ELR (cell line): ENCODE measurements around the gene ACBD6.

Experiments
- DNase-seq: peaks from one replicate; pipeline ENCODE4 v3.0.0-alpha.2; 2015; ENCODE audit warnings: low read depth

Gene ACBD6

DNA sequence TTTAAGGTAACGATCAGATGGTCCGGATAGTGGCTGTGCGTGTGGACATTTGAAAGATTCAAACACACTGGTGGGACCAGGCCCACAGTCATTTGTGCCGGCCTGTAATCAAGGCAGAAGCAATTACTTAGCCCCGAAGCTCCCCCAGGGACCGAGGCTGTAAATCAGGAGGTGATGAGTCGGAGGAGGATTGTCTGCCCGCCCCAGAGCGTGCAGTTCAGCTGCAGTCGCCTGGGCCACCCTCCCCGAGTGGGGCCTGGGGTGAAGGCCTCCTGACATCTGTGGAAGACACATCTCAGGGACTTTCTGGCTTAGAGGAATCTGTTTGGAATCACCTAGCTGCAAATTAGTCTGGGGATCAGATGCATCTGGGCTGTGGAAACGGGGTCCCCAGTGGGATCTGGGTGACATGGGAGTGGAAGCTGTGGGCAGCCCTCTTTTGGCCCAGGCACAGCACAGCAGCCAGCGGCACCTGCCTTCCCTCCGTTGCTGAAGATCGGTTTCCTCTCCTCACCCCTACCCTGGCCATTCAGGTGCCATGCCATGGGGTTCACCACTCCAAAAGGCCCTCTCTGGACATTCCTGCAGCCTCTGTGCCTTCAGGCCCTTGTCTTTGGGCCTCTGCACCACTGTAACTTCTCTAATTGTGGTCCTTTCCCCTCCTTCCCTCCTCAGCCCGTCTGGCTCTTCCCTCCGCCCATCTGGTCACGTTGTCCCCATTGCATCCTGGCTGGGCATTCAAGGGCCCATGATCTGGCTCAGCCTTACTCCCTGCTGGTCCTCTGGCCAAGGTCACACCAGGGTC lies 246.6 kb downstream of the ACBD6 start:
- DNase-seq, result no peak

DNA sequence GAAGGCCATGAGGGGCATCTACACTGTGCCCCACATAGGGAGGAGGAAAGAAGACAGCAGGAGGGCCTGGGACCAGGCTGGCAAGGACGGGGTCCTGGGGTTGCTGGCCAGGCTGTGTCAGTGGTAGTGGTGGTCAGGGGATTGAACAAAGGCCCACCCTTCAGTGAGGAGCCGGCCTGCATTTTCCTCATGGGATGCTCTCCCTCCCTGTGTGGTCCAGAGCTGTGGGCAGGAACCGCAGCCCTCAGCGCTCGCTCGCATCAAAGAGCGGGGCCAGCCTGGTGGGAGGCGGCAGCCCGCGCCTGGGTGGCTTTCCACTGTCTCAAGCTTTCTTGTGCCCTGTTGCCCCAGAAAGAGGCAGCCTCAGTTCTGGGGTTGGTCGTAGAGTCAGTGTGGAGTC lies 247.5 kb downstream of the ACBD6 start:
- no peak for DNase-seq

DNA sequence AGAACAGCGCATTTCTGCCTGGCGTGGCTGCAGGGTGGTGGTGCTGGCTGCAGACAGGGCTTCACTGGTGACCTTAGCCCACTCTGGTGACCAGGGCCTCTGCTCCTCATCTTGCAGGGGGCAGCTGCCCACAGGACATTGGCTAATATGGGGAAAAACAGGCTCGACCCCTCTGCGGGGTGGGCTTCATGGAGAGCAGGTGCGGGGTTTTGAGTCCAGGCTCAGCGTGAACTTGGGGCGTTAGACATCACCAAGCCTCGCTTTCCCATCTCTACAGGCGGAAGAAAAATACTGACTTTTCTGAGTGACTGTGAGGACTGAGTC lies 247.9 kb downstream of the ACBD6 start:
- DNase-seq, result no peak

DNA sequence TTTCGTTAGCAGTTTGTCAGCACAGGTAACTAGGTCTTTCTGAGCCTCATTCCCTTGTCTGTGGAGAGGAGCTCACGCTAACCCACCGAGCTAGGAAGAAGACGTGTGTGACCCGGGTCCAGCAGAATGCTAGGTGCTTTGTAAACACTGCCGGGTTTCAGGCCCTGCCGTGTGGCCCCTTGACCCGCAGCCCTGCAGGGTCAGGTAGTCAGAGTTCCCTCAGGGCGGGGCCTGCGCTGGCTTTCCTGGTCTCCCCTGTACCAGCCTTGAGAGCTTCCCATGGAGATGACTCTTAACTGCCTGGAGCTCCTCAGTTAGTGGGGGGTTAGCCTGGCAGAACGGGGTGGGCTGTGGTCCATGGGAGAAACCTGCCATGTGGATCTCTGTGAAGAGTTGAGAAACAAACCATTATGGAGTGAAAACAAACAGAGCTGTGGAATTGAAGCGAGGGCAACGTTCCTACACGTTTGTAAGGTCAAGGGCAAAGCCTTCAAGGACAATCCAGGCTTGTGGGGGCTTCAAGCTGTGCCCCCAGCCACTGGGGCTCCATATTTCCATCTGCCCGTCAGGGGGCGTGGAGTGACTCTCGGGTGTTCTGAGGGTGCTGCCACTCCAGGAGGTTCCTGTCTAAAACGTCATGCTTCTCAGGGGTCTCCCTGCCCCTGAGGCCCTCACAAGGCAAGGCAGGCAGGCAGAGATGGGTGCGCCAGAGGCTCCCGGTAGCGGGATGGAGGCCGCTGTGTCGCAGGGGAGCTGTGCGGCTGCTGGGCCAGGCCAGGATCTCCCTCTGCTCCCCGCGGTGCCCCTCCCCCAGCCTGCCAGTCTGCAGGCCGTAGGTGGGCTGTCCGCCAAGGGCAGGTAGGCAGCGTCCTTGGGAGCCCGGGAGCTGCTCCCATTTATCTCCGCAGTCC lies 248.5 kb downstream of the ACBD6 start:
- no peak for DNase-seq

DNA sequence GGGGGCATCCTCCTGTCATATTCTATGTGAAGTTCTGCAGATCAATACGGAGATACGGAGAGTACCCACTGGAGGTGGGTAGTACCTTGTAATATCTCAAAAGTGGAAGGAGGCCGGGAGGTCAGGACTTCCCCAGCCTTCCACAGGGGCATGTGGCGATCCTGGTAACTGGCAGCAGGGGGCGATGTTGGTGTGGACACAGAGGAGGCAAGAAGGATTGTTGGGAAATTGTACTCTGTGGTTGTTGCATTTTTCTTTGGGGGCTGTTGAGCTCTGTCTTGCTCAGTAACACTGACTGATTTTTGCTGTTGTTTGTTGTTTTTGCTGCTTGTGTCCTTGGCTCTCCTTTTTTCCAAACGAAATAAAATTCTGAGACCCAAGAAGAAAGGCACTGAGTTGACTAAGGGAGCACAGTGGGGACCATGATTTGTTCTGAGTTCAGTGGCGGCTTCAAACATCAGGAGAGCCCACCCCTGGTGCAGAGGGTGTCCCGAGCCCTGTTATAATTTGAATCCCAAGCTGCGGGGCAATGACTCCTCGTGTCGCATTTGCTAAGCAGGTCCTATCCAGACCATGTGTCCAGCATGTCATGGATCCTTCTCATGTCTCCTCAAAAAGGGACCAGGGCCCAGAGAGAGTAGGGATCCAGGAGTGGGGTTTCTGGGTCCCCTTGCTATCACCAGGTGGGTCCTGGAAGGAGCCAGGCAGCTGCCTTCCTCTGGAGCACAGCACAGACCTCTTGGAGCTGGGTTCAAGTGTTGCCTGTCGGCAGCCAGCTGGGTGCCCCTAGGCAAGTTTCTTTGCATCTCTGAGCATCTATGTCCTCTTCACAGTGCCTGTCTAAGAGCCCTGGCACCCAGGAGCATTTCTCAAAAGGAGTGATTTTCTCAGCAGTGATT lies 249.5 kb downstream of the ACBD6 start:
- DNase-seq, result peak; percentile 79

DNA sequence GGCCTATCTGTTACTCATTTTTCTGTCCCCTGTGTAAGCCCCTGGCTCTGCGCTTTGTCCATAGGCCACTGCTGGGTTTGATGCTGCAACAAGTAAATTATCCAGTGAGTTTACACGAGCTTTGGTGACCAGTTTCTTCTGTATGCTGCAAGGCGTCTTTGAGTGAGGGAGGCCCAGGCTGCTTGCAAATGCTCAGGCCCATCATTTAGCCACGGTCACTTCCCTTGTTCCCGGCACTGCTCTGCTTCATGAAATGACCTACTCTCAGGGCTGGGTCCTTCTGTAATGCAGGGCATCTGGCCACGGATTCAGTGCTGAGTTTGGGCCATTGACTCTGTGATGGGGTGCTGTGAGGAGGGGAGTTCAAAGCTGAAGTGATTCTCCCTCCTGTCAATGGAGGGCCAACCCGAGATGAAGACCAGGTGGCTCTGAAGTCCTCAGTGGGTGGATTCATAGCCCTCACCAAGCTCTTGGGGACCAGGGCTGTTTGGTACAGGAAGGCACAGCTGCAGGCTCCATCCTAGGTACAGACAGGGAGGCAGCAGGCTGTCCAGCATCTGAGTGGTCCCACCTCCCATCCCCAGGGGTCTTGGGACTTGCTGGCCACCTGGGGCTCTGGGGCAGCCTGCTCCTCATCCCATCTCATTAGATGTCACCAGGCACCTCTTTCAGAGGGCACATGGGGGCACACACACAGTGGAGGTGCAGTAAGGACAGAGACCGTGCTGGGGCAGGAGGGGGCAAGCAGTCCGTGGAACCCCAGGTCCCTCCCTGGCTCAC lies 250.7 kb downstream of the ACBD6 start:
- DNase-seq, result no peak

DNA sequence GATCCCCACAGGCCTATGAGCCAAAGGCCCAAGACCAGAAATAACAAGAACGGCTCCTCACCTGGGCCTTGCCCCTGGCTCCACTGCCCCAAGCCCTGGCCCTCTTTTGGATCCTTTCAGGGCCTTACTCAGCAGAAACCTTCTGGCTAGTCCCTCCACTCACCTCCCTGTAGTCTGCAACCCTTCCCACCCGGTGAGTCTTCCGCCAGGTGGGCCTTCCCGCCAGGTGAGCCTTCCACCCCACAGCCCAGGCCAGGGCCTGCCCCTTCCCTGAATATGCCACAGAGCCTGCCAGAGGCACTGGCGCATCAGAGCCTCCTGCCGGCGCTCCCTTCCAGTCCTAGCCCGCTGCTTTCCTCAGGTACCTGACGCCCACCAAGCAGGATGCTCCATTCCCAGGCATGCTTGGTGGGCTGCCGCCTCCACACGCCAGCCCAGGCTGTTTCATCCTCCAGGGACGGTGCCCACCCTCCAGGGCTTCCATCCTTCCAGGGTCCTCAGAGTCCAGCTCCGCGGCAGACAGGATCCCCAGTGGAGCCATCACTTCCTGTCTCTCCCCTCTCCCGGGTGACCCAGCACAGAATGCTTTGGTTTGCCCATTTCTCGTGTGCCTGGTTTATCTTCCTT lies 251.4 kb downstream of the ACBD6 start:
- DNase-seq, result no peak

DNA sequence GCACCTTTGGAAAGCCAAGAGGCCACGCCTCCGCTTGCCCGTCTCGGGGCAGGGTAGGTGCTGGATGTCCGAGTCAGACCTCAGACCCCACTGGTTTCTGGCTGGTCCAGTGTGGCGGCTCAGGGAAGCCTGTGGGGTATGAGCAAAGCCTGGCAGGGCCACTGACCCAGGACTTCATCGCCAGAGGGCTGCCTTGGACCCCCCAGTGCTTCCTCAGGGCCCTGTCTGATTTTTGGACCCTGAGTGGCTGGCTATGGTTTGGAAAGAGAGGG lies 251.9 kb downstream of the ACBD6 start:
- no peak for DNase-seq

DNA sequence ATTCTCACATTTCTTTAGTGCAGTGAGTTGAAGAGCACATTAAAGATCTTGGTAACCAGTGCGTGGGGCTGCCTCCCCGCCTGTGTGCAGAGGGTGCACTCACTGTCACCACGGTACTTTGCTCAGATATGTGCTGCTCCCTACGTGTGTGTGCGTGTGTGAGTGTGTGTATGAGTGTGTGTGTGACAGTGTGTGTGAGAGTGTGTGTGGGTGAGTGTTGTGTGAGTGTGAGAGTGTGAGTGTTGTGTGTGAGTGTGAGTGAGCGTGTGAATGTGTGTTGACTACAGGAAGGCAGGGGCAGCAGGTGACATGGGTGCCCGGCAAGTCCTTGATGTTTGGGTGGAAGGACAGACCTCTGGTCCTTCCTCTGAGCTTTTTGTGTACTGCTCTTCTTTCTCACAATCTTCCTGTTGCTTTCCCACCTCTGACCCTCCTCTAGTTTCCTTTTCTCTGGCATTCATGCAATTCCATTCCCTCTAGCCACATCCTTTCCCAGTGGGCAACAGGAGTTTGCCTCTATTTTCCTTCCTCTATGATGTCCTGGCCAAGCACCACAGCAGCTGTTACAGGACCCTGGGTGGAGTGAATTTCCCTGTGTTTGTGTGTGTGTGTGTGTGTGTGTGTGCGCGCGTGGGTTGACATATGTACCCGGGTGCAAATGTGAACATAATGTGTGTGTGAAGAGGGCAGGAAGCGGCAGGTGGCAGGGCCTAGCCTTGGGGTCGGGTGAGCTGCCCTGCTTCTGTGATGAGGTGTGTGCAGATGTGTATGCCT lies 252.5 kb downstream of the ACBD6 start:
- DNase-seq, result peak; percentile 45

DNA sequence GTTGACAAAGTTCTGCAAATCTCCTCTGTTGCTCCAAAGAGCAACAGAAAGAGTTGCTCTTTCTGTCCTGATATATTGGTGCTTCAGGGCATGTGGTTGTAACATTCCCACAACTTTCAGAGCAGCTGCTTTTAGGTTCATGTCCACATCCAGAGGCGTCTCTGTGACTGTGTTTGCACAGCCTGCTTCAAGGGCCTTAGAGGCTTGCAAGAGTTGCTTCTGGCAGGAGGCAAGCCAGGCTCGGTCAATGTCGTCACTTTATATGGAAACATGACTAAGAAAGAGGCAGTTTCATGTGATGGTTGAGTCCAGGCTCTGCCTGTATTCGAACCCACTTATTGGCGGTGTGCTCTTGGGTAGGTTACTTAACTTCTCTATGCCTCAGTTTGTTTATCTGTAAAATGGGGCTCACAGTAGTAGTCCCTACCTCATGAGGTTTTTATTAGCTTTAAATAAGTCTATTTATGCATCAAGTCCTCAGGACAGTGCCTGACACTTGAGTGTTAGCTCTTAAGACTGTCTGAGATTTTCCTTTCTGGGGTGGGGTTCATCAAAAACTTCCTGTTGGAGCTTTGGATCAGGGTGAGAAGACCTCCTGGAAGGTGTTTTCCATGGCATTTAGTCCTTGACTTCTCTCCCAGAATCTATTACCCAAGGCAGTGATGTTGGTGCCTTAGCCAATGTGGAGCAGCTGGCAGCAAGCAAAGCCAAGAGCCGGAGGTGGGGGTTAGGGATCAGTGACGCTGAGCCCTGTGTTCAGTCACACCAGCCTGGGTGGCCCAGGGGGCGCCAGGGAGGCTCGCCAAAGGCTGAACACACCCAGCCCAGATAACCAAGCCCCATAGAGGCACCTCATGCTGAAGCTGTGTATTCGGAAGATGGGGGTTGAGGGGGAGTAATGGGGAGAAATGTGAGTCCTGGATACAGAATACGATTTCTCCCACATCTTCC lies 253.4 kb downstream of the ACBD6 start:
- peak; percentile 28 for DNase-seq

DNA sequence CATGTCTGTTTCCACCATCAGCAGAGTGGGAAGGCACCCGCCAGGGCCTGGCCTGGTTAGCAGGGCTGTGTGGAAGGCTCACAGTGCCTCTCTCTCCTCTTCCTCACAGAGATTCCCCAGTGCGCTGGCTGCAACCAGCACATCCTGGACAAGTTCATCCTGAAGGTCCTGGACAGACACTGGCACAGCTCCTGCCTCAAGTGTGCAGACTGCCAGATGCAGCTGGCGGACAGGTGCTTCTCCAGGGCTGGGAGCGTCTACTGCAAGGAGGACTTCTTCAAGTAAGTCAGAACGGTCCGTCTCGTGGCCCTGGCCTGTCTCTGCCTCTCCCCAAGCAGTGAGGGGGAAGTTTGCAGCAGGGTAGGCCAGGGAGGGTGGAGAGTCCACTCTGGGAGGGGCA lies 254.2 kb downstream of the ACBD6 start:
- DNase-seq, result no peak

DNA sequence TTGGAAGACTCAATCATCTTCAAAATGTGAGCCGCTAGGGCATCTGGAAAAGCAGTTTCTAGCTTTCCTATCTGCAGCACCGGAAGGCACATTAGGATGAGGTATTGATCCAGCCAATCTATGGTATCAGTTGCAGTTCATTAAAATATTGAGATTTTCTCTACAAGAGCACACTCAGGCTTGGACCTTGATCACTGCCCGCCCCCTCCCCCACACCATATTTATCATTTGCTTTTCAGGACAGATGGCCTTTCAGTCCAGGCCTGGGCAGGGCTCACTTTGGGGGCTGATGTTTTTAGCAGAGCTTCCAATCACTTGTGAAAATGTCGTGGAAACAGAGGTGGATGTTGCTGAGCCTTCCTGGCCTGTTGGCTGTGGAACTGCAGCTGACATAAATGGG lies 254.8 kb downstream of the ACBD6 start:
- DNase-seq, result no peak

DNA sequence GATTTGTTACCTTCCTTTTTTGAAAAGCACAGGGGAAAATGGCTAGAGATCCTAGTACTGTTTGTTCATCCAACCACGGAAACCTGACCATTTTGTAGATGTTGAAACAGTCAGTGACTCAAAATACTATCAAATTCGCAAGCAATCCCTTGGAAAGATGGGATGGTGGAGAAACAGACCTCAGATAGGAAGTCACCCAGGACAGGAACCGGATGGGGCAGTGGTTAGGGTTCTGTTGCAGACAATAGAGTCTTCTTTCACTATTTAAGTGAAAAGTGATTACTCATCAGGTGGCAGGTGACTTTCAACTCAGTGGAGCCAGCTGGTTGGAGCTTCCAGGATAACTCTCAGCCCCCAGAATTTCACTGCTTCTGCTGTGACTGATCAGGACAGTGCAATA lies 255.3 kb downstream of the ACBD6 start:
- peak; percentile 27 for DNase-seq

DNA sequence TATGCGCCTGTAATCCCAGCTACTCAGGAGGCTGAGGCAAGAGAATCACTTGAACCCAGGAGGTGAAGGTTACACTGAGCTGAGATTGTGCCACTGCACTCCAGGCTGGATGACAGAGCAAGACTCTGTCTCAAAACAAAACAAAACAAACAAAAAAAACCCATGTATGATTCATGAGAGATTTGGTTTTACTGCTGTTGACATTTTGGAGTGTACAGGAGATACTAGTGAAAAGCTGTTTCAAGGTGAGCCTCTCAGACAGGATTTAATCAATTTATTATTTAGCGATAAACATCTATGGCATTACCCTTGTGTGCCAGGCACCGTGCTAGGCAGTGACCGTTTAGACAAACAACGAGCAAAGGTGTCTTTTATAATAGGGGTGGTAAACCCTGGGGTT lies 255.8 kb downstream of the ACBD6 start:
- DNase-seq, result no peak

DNA sequence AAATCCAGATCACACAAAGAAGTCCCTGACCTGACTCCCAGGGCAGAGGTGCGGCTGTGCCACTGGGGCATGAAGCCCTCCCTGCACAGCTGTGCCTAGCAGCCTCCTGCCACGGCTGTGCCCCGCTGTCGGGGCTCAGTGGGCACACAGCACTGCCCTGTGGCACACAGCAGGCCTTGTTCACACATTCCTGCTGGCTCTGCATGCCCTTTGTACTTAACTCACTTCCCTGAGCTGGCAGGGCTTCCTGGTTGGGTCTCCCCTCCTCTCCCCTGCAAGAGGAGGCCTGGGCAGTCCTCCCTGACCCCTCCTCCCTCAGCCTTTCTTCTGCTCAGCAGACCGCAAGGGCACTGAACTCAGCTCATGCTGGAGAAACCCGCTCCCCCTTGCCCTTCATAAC lies 257.5 kb downstream of the ACBD6 start:
- no peak for DNase-seq

DNA sequence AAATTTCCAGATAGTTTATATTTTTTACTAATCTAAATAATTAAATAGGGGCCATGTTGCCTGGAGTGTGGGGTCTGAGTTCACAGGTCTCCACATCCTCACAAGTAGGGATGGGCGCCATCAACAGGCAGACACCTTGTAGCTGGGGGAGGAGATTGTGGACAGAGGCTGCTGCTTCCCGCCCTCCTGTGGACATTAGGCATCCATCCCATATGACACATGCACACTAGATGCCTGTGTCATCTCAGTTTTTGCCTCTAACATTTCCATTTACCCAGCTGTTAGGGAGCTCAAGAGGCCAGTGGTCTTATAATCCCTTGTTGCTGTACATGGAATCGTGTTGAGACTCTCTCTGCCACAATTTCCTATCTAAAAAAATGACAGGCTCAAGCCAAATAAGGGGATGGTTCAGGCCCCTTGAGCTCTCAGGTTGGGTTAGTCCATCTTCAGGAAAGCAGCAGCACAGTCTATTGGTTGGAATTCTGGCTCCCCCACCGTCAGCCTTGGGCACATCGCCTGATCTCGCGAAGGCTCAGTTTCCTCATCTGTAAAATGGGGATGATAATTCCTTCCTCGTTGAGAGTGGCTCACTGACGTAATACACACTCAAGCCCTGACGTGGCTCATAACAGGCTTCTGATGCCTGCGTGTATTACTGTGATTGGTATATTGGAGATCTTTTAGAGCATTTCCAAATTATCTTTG lies 258.7 kb downstream of the ACBD6 start:
- peak; percentile 46 for DNase-seq

DNA sequence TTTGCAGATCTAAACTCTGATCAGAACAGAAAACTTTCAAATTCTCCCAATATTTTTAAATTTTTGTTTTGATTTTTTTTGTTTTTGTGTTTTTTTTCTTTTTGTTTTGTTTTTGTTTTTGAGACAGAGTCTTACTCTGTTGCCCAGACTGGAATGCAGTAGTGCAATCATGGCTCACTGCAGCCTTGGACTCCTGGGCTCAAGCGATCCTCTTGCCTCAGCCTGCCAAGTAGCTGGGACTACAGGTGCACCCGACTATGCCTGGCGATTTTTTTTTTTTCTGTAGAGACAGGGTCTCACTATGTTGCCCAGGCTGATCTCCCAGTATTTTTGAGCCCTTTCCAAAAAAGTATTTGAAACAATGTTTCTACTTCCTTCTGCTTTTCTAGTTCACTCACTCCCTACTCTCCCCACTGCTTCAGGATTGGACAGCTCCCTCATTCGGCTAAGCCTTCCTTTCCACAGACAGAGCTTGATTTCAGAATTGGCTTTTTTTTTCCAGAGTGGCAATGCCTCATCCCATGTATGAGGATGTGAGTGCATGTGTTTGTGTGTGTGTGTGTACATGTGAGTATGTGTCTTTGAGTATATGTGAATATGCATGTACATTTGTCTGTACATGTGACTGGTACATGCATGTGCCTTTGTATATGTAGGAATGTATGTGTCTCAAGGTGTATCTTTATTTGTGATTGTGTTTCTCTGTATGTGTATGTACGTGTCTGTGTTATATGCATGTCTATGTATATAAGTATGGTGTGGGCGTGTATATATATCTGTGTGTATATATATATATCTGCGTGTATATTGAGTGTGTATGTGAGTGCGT lies 260.4 kb downstream of the ACBD6 start:
- DNase-seq, result no peak
